CD4-positive, alpha-beta T cell treated with Interleukin-6 for 4 hours (primary cell): ENCODE measurements around the gene TOP3A.

Experiments
- DNase-seq: peaks from one replicate; pipeline ENCODE4 v3.0.0-alpha.2; 2020; ENCODE audit warnings: mixed read lengths

TOP3A gene

DNA sequence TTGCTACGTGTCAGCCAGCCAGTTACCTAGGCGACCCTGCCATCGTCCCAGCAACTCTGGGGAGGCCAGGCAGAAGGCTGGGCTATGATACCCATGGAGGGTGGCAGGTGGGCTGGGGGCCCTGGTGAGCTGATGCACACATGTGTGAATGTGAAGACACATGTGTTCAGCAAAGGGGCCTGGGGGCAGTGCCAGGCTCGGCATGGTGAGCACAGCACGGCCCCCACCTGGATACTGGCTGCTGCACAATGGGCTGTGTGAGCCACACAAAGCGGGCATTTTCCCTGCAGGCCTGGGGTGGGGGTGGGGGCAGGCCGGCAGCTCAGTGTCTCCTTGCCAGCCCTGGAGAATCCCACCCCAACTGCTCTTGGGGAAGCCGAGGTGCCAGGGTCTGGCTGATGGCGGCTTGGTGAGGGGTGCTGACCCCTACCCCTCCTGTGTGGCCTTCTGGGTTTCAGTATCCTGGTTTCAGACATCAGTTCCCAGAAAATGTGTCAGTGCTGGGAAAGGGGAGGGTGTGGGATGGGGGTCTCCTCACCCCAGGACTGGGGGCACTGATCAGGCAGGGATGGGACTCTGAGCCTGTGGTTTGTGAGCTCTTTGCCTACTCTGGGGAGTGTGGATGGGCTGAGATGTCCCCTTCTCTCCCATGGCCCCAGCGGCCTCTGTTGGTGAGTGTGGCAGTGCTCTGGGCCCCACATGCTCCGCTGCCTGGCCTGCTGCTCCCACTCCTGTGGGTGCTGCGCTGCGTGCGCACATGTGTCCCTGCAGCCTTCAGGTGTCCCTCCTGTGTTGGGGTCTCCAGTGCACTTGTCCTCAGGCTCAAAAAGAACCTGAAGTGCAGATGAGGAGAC, 84.3 kb downstream of the TOP3A start:
- no peak for DNase-seq

DNA sequence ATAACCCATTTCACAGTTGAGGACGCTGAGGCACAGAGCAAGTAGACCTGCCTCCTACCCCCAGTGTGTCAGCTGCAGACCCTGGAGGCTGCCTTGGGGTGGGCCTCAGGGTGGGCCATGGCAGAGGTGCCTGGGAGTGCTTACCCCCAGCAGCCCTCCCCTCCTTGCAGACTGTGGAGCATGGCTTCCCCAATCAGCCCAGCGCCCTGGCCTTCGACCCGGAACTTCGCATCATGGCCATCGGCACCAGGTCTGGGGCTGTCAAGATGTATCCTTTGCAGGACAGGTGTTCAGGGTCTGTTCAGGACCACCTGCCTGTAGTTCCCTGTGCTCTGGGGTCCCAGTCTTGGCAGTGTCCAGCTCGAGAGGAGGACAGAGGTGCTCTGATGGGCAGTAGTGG, 85.0 kb downstream of the TOP3A start:
- DNase-seq, result no peak

DNA sequence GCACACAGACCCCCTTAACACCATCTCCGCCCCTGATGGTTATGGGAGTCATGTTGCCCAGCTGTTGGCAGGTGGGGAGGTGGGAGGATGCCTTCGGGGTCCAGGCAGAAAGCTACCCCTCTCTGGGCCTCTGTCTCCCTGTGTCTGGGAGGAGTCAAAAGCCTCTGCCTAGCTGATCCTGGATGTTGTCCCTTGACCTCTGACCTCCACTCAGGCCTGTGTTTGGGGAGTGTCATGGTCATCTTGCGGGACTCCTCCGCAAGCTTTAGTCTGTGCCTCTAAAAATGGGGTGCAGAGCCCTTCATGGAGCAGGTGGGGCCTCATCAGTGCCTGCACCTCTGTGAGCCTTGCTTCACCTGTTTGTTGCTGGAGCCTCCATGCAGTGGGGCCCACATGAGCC, 85.5 kb downstream of the TOP3A start:
- DNase-seq, result no peak

DNA sequence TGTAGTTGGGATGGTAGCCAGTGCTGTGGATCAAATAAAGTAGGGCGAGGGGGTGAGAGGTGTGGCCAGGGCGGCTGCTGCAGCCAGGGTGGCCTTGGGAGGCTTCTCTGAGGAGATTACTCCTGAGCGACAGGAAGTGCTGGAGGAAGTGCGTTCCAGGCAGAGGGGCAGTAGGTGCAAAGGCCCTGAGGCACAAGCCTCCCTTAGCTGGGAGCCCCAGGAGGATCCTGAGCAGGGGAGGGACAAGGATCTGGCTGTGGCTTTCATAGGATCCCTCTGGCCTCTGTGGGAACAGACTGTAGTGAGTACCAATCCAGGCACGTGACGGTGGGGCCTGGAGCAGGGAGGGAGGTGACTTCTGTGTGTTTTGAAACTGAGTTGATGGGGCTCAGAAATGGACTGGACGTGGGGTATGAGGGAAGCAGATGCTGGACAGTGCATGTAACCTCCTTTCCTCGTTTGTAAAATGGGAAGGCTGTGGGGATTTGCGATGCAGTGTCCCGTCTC, 86.6 kb downstream of the TOP3A start:
- DNase-seq, result no peak

DNA sequence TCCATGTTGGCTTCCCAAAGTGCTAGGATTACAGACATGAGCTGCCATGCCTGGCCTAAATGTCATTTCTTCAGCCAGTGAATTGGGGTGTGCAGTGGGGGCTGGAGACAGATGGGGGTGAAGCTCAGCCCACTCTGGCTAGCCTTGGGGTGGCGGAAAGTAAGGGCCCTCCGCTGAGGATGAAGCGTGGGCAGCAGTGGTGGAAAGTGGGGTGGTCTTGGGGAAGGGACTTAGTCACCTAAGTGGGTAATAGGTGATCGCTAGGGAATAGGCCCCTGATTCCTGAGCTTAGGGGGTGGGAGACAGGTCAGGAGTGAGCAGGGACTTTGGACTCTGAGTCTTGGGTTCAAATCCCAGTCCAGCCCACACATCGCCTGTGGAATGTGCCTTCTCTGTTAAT, 87.2 kb downstream of the TOP3A start:
- no peak for DNase-seq

DNA sequence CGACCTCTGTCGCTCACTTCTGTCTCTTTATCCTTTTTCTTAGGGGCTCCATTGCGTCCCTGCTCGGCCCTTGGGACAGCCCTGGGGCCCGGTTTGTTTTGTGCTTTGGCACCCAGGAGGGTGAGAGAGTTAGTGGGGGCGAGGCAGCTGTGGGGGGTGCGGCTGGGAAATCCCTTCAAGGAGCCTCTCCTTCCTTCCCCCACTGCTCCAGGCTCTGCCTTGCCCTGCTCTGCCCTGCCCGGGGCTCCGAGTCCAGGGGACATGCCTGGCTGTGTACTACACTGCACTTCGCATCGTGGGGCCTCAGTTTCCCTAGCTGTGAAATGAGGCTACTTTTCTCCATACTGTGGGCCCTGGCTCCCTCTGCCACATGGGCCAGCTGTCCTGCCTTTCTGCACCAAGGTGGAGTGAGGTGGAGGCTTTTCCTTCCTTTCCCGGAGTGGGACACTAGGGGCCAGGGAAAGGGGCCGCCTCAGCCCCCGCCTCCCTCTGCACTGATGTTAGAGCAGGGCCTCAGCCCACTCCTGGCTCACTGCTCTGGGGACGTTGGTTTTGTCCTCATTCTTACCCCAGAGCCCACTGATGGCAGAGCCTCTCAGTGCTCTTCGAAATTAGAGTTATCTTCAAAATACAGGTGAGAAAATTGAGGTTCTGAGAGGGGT, 88.4 kb downstream of the TOP3A start:
- no peak for DNase-seq

DNA sequence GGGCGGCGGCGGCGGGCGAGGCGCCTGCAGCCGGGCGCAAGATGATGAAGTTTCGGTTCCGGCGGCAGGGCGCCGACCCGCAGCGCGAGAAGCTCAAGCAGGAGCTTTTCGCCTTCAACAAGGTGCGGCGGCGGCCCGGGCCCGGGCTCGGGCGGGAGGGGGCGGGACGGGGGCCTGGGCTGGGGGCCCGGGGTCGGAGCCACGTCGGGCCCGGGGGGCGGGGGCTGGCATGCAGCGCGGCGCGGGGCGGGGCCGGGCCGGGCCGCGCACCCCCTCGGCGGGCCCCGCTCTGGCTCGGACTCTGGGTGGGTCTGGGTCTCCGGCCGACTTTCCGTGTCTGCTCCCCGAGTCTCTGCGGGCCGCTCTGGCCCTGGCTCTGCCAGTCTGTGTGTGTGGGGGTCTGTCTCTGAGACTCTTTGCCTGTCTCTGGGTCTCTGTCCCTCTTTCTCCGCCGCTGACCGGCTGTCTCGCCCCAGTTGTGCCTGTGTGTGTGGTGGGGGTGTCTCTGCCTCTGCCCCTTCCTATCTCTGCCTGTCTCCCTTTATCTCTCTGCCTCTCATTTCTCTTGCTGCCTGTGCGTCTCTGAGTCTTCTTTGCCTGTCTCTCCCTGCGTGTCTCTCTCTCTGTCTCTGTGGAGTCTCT, 89.0 kb downstream of the TOP3A start:
- no peak for DNase-seq

DNA sequence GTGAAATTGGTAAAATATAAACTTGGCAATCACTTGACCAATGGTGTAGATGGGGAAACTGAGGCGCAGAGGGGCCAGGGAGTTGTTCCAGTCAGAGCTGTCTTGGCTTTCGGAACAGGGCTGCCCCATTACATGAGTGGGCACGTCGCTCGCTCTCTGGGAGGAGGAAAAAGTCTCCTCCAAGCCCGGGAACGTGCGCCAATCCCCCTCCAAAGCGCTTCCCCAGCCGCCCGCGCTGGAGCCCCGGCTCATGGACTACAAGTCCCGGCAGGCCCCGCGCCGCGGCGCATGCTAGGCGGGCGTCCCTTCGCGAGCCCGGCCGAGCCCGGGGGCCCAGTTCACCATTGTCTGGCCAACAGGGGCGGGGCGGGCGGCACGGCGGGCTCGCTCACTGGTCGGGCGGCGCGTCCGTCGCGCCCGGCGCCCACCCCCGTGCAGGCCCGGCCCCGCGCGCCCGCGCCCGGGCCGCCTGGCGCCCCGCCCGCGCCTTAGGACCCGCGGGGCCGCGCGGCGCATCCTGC, 89.6 kb downstream of the TOP3A start, which contains the start of gene LLGL1:
TSS of gene LLGL1 (plus strand) at position 515 of the 521 bp plus-strand sequence. CDS start 48 bp downstream, outside the sequence.
- DNase-seq, result peak; percentile 98

DNA sequence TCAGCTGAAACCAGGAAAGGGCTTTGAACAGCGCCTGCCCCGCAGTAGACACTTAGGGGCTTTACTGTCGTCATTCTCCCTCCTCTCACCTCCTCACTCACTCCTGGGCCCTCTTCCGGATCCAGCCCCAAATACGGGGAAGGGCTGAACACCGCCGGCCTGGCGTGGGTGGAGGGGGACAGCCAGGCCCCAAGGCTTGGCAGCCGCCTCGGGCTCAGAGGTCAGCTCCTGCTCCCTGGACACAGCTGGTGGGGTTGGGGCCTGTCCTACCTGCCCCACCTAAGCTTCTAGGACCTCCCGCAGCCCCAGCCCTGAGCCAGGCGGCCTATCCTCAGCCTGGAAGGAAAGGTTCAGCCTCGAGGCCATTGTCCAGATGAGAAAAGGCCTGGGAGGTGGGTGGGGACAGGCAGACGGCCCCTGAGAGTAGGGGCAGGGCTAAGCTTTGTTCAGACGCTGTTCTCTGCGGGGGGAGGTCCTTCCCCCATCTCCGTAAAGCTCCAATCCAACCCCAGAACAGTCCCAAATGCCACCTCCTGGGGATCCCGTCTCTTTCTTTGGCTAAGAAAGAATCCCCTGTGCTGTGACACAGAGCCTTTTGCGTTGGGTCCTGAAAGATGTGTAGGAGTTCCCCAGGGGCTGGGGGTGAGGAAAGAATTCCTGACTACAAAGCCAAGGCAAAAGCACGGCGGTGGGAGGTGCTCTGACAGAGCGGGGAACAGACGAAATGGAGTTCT, 90.2 kb downstream of the TOP3A start:
- no peak for DNase-seq

DNA sequence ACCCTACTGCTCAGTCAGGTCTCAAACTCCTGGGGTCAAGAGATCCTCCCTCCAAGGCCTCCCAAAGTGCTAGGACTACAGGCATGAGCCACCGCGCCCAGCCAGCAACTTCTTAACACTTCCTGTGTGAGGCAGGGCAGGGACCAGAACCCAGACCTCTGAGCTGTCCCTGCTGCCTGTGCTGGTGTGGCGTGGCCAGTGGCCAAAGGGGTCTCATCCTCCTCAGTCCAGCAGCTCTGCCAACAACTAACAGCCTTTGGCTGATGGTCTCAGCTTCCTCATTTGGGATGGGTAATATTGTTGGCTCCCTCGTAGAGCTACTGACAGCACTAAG, 90.8 kb downstream of the TOP3A start:
- no peak for DNase-seq
